GM19099 (cell line): ENCODE results near the gene ENDOU.

ENCODE experiments used
- POLR2A ChIP-seq: IDR thresholded peaks from 3 replicates; pipeline ENCODE4 v1.6.1; 2011; ENCODE audit warnings: low read depth; ENCODE audit not compliant: insufficient read length; ENCODE audit errors: extremely low read depth

Gene ENDOU

GRCh38 chr12:47725091-47725772 lies at the start of gene ENDOU:
Gene ENDOU, minus strand, starts transcription at chr12:47725490. Its CDS starts 77 bp downstream, at chr12:47725413.
- TF ChIP-seq POLR2A = no peak

- no peak for TF ChIP-seq POLR2A
These were observed 49.4 kb upstream of the ENDOU start for GRCh38 chr12:47774663-47775062.

- TF ChIP-seq POLR2A = no peak
These were observed 48.7 kb upstream of the ENDOU start for GRCh38 chr12:47773858-47774580.

GRCh38 chr12:47773062-47773857 lies 48.0 kb upstream of the ENDOU start, which contains the start of gene SLC48A1:
Gene SLC48A1, plus strand, starts transcription at chr12:47773238. Its CDS starts 67 bp downstream, at chr12:47773305.
- peak; percentile 62 for TF ChIP-seq POLR2A

- no peak for TF ChIP-seq POLR2A
These were observed 47.4 kb upstream of the ENDOU start for GRCh38 chr12:47772738-47773061.

- TF ChIP-seq POLR2A = no peak
These were observed 46.9 kb upstream of the ENDOU start for GRCh38 chr12:47772094-47772660.

- no peak for TF ChIP-seq POLR2A
These were observed 46.0 kb upstream of the ENDOU start for GRCh38 chr12:47771304-47771703.

GRCh38 chr12:47770086-47770726 lies 44.9 kb upstream of the ENDOU start:
- TF ChIP-seq POLR2A = no peak

GRCh38 chr12:47769234-47770085 lies 44.2 kb upstream of the ENDOU start:
- TF ChIP-seq POLR2A = no peak

GRCh38 chr12:47768323-47768811 lies 43.1 kb upstream of the ENDOU start:
- no peak for TF ChIP-seq POLR2A

- TF ChIP-seq POLR2A = no peak
These were observed 42.0 kb upstream of the ENDOU start for GRCh38 chr12:47767216-47767724.

GRCh38 chr12:47766502-47767215 lies 41.4 kb upstream of the ENDOU start:
- TF ChIP-seq POLR2A = no peak
